Measurements from ENCODE around the gene DLGAP4. TPM values are rescaled to one million over a fixed set of nuclear protein-coding genes. Genes with fewer than 3 reads are reported as not detected.

Gene DLGAP4
- polyA plus RNA-seq, 1 donor (not counting 4 experiments of a cell fraction or from before 2014, with no cell fraction given) = 9.6 TPM

DNA sequence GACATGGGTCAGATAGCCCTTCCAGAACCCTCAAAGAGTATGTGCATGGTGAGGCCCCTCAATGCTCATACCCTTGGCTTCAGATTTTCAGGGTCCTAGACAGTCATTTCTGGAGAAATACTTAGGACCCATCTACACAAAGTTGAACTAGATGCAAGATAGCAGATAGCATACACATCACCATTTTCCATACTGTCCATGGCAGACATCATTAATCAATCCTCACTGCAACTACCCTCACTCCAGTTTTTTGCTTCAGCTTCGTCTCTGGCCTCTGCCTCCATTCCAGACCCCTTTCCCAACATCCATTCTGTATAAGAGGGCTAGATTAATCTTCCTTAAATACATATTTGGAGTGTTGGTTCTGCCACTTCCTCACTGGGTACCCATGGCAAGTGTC, 139.7 kb downstream of the DLGAP4 start:
- no peaks in the 10 kb centered on the region for H3K9me1 ChIP-seq (ENCODE audit: control insufficient read depth, extremely low read depth, insufficient read depth, low read length)
- TF ChIP-seq EZH2 (IDR thresholded peaks at IDR 0.05; ENCODE audit: low read length) = no peak
- no peak for TF ChIP-seq CTCF (optimal IDR thresholded peaks at IDR 0.05 in 1 of 3, IDR thresholded peaks at IDR 0.05 in 1 of 3, conservative IDR thresholded peaks at IDR 0.05 in 1 of 3; ENCODE audit: extremely low read depth in 1 of 3, insufficient read depth in 2 of 3, low read length in 3 of 3)
- dilution Hi-C loops (cut with MboI; ENCODE audit: extremely low pct_ligation_motif_present, low sequenced_read_pairs) = no loop called here
- peaks cover 3% of the 10 kb centered on the region for H3K27me3 ChIP-seq (ENCODE audit: control insufficient read depth, extremely low read depth, insufficient read depth, low read length)
- H3K27ac ChIP-seq (ENCODE audit: control insufficient read depth, insufficient read depth, low read length) = no peak overlapping the region
- no peak for DNase-seq (ENCODE audit: low read depth, low spot score)
- no peak overlapping the region for H3K9ac ChIP-seq (ENCODE audit: control insufficient read depth, extremely low read depth, insufficient read depth, low read length)
- no peak overlapping the region for H2AFZ ChIP-seq (ENCODE audit: control insufficient read depth, low read length)
- peaks cover 5% of the 10 kb centered on the region for H3K4me1 ChIP-seq (ENCODE audit: control insufficient read depth, extremely low read depth, insufficient read depth, low read length)
- no peak overlapping the region for H3K4me2 ChIP-seq (ENCODE audit: control insufficient read depth, extremely low read depth, insufficient read depth, low read depth, low read length)
- no peaks in the 10 kb centered on the region for H3K36me3 ChIP-seq (ENCODE audit: control insufficient read depth in 2 of 2, extremely low read depth in 1 of 2, insufficient read depth in 2 of 2, low read length in 2 of 2)
- no peak for FAIRE-seq
- no peak overlapping the region for H3K4me3 ChIP-seq (ENCODE audit: control insufficient read depth in 2 of 3, extremely low read depth in 1 of 3, insufficient read depth in 2 of 3, low read depth in 1 of 3, low read length in 3 of 3)
- no peaks in the 10 kb centered on the region for H3K79me2 ChIP-seq (ENCODE audit: control insufficient read depth, insufficient read depth, low read length)
- no peaks in the 10 kb centered on the region for H4K20me1 ChIP-seq (ENCODE audit: control insufficient read depth, extremely low read depth, insufficient read depth, low read length)
- H3K9me3 ChIP-seq (ENCODE audit: control insufficient read depth, low read depth, low read length) = no peaks in the 10 kb centered on the region

DNA sequence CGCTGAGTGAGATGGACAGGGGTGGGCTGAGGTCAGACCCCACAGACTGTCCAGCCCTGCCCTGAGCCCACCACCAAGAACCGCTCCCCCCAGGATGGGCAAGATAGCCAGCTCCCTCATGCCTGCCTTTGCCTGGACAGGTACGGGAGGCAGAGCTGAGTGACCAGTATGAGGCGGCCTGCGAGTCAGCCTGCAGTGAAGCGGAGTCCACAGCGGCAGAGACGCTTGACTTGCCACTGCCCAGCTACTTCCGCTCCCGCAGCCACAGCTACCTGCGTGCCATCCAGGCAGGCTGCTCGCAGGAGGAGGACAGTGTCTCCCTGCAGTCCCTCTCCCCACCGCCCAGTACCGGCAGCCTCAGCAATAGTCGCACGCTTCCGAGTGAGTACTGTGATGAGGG, 140.4 kb downstream of the DLGAP4 start:
- Histone ChIP-seq H4K20me1 (ENCODE audit: control insufficient read depth, extremely low read depth, insufficient read depth, low read length) (no peaks in the 10 kb centered on the region), H3K9me3 (ENCODE audit: control insufficient read depth, low read depth, low read length) (no peaks in the 10 kb centered on the region), H3K36me3 (ENCODE audit: control insufficient read depth in 2 of 2, extremely low read depth in 1 of 2, insufficient read depth in 2 of 2, low read length in 2 of 2) (no peaks in the 10 kb centered on the region), H2AFZ (ENCODE audit: control insufficient read depth, low read length) (no peak overlapping the region), H3K9ac (ENCODE audit: control insufficient read depth, extremely low read depth, insufficient read depth, low read length) (no peak overlapping the region), H3K9me1 (ENCODE audit: control insufficient read depth, extremely low read depth, insufficient read depth, low read length) (no peaks in the 10 kb centered on the region), H3K27ac (ENCODE audit: control insufficient read depth, insufficient read depth, low read length) (no peak overlapping the region), H3K4me3 (ENCODE audit: control insufficient read depth in 2 of 3, extremely low read depth in 1 of 3, insufficient read depth in 2 of 3, low read depth in 1 of 3, low read length in 3 of 3) (no peak overlapping the region), H3K4me1 (ENCODE audit: control insufficient read depth, extremely low read depth, insufficient read depth, low read length) (peaks cover 5% of the 10 kb centered on the region), H3K79me2 (ENCODE audit: control insufficient read depth, insufficient read depth, low read length) (no peaks in the 10 kb centered on the region), H3K27me3 (ENCODE audit: control insufficient read depth, extremely low read depth, insufficient read depth, low read length) (no peaks in the 10 kb centered on the region), H3K4me2 (ENCODE audit: control insufficient read depth, extremely low read depth, insufficient read depth, low read depth, low read length) (no peak overlapping the region)
- dilution Hi-C loops (cut with MboI; ENCODE audit: extremely low pct_ligation_motif_present, low sequenced_read_pairs) = no loop called here
- FAIRE-seq = no peak
- TF ChIP-seq CTCF (optimal IDR thresholded peaks at IDR 0.05 in 1 of 3, IDR thresholded peaks at IDR 0.05 in 1 of 3, conservative IDR thresholded peaks at IDR 0.05 in 1 of 3; ENCODE audit: extremely low read depth in 1 of 3, insufficient read depth in 2 of 3, low read length in 3 of 3) = no peak
- no peak for TF ChIP-seq EZH2 (IDR thresholded peaks at IDR 0.05; ENCODE audit: low read length)
- no peak for DNase-seq (ENCODE audit: low read depth, low spot score)
